ENCODE results near the gene MYOT. TPM values are rescaled to one million over a fixed set of nuclear protein-coding genes. Genes with fewer than 3 reads are reported as not detected.

MYOT gene
- total RNA-seq, 4 donors from 2014 or later, result 0.39 to 11.7 (median 1.8) TPM

- DNase-seq, result no peak
- H3K4me3 ChIP-seq (replicated peaks in 1 of 3), result no peak overlapping the region
- H3K4me1 ChIP-seq, result no peaks in the 10 kb centered on the region
- H3K27me3 ChIP-seq, result no peaks in the 10 kb centered on the region
- no peaks in the 10 kb centered on the region for H3K9me3 ChIP-seq
- H3K27ac ChIP-seq, result no peak overlapping the region
- TF ChIP-seq CTCF (IDR thresholded peaks at IDR 0.05) (no peak), POLR2A (IDR thresholded peaks at IDR 0.05) (no peak)
- intact Hi-C loops (cut with DNase I), result no loop called here
- H3K36me3 ChIP-seq, result no peaks in the 10 kb centered on the region
These were observed 41.6 kb upstream of the MYOT start for GRCh38 chr5:137826067-137826466.

DNA sequence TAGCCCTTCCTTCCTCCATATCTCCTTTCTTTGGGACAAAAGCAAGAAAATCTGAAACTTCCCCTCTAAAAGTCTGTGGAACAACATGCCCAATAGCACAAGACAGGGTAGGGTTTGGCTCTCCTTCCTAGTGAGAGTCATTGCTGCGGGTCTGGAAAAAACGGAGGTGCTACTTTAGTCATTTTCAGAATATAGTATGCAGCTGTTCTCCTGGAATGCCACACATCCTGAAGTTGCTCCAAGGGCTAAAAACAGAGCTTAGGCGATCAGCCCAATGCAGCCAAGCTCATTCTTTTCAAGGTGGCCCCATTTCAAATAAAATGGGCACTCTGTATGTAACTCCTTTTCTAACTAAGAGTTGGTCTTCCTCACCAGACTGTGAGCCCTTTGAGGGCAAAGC is 39.5 kb upstream of the MYOT start:
- Histone ChIP-seq H3K27ac (no peak overlapping the region), H3K4me3 (replicated peaks in 1 of 3) (no peak overlapping the region), H3K27me3 (no peaks in the 10 kb centered on the region), H3K36me3 (no peaks in the 10 kb centered on the region), H3K9me3 (no peaks in the 10 kb centered on the region), H3K4me1 (no peaks in the 10 kb centered on the region)
- no peak for DNase-seq
- intact Hi-C loops (cut with DNase I), result no loop called here
- no peak for TF ChIP-seq CTCF (IDR thresholded peaks at IDR 0.05)
- no peak for TF ChIP-seq POLR2A (IDR thresholded peaks at IDR 0.05)
- 73 to 87% methylated on average over 3 of the region's 3 CpGs for WGBS, 2 donors

DNA sequence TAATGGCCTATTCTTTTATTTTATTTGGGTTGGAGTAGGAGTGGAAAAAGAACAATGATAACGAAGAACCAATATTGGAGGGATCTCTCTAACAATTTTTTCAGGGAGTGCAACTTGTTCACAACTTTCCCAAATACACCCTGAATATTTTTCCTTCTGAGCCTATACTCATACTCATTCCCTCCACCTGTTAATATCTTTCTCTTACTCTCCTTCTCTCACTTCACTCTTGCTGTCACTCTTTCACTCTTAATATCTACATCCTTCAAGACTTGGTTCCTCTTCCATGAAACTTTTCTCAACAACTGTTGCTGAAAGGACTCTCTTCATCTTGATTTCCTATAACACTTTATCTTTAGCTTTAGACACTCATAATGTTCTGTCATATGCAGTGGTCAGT is 39.0 kb upstream of the MYOT start:
- TF ChIP-seq POLR2A (IDR thresholded peaks at IDR 0.05), result no peak
- no peak for TF ChIP-seq CTCF (IDR thresholded peaks at IDR 0.05)
- 93 to 98% methylated on average over 1 of the region's 1 CpG for WGBS, 2 donors
- H3K9me3 ChIP-seq, result no peaks in the 10 kb centered on the region
- no peak overlapping the region for H3K27ac ChIP-seq
- H3K36me3 ChIP-seq, result no peaks in the 10 kb centered on the region
- intact Hi-C loops (cut with DNase I), result no loop called here
- no peaks in the 10 kb centered on the region for H3K4me1 ChIP-seq
- DNase-seq, result no peak
- H3K27me3 ChIP-seq, result no peaks in the 10 kb centered on the region
- no peak overlapping the region for H3K4me3 ChIP-seq (replicated peaks in 1 of 3)

DNA sequence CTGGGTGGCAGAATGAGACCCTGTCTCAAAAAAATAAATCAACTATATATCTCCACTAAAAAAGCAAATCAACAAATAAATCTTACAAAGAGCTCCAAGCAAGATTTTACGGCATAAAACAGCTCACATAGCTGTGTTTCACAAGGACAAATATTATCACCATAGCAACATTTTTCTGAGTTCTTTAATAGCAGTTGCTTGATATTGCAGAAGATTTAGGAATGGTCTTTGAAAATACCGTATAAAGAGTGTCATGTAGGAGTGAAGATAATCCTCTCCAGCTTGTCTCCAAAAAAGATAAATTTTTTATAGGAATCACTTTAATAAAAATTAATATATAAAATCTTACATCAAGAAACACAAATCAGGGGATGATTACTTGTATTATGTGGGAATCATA is 36.6 kb upstream of the MYOT start:
- TF ChIP-seq POLR2A (IDR thresholded peaks at IDR 0.05) (no peak), CTCF (IDR thresholded peaks at IDR 0.05) (no peak)
- Histone ChIP-seq H3K4me1 (no peaks in the 10 kb centered on the region), H3K27ac (no peak overlapping the region), H3K4me3 (replicated peaks in 1 of 3) (no peak overlapping the region), H3K36me3 (no peaks in the 10 kb centered on the region), H3K27me3 (no peaks in the 10 kb centered on the region), H3K9me3 (no peaks in the 10 kb centered on the region)
- DNase-seq, result no peak
- 81 to 87% methylated on average over 2 of the region's 2 CpGs for WGBS, 2 donors
- intact Hi-C loops (cut with DNase I), result no loop called here

DNA sequence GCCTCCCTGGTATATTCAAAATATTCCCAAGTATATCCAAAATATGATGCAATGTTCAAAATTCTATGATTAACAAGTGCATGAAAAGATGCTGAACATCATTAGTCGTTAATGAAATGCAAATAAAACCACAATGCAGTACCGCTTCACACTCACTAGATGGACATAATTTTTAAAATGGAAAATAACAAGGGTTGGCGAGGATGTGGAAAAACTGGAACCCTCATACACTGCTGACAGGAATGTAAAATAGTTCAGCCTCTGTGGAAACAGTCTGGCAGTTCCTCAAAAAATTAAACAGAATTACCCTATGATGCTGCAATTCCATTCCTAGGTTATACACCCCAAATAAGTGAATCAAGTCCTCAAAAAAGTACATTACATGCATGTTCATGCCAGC is 36.1 kb upstream of the MYOT start:
- Histone ChIP-seq H3K27me3 (no peaks in the 10 kb centered on the region), H3K4me3 (replicated peaks in 1 of 3) (no peak overlapping the region), H3K27ac (no peak overlapping the region), H3K36me3 (no peaks in the 10 kb centered on the region), H3K4me1 (no peaks in the 10 kb centered on the region), H3K9me3 (no peaks in the 10 kb centered on the region)
- intact Hi-C loops (cut with DNase I), result no loop called here
- no peak for DNase-seq
- TF ChIP-seq POLR2A (IDR thresholded peaks at IDR 0.05), result no peak
- TF ChIP-seq CTCF (IDR thresholded peaks at IDR 0.05), result no peak
- WGBS, 2 donors, result 90 to 91% methylated on average over 3 of the region's 3 CpGs

All from thyroid gland (tissue), 4 donors.